NCI-H748 treated with DMSO at 0.1 percent for 48 hours (cell line): ENCODE results near the gene CDH8.
"Not testable (repeated sequence)": the region's sequence is repeated elsewhere in the genome, so short reads cannot be mapped to it uniquely, and the experiment has no call there.

Source experiments
- DNase-seq: peaks from one replicate; lab custom pipeline; 2025; lab: John Stamatoyannopoulos, UW

CDH8 gene

GRCh38 chr16:61780161-61780560 is 256.1 kb downstream of the CDH8 start:
- no peak for DNase-seq

DNA sequence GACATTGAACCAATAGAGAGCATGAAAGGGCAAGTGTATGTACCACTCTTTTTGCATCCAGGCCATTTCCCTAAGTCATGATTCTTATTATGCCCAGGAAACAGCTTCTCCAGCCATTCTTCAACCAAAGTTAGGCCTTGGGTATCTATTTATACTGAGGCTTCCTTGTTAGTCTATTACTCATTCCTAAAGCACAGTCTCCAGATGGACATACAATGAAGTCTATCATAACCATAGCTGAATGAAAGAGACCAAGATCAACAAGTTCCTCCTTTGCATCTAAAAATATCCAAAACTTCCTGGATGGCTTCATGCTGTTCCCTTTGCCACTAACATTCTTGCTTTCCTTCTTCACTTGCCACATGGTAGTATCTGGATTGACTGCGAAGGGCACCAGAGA is 265.9 kb downstream of the CDH8 start:
- no peak for DNase-seq

DNA sequence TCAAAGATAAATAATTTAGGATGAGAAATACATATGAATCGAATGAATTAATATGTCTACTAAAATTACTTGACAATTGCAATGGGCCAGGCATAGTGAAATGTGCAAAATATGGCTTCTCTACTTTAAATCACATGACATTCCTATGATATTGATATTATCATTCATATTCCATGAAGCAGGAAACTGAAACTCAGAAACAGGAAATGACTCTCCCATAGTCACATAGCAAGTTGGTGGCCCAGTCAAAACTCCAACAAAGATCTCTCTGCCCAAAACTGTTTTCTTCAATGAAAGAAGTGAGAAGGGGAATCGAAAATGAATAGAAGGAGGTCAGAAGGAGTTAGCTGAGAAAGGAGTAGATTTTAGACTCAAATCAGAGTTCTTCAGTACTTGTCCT is 272.2 kb downstream of the CDH8 start:
- DNase-seq, result no peak

GRCh38 chr16:61763013-61763412 is 273.2 kb downstream of the CDH8 start:
- no peak for DNase-seq

DNA sequence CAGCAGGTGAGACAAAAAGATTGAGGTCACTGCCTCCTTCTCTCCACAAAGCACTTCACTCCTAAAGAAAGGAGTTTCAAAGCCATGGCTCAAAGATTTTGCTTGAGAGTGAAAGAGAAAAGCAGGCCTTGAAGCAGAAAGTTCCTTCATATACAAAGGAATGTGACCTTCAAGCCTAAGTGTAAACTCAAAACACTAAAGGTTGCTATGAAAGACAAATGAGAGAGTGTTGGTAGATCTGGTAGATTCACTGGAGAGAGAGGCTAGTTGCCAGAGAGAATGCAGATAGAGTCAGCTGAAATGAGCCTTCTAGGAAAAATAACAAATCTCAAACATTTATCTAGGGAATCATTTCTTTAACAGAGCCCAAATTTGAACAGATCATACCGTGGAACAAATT is 305.2 kb downstream of the CDH8 start:
- DNase-seq, result no peak

GRCh38 chr16:61726701-61727100 is 309.5 kb downstream of the CDH8 start:
- DNase-seq, result no peak

GRCh38 chr16:61726125-61726524 is 310.1 kb downstream of the CDH8 start:
- no peak for DNase-seq

DNA sequence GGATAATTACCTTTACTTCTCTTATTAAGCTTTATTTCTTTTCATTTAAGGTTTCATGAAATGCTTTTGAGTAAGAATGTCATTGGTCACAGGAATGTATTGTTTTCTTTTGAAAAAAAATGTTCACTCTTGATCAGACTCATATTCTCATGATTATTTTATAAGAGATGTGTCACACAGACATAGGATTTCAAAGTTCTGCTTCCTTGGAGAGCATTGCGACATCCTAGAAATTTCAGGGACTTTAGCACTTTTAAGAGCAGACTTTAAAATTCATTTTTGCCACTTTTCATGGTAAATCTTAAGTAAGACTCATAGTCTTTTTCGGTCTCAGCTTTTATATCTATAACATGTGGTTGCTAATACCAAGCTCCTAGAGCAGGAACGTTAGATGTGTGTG is 314.7 kb downstream of the CDH8 start:
- DNase-seq, result no peak

DNA sequence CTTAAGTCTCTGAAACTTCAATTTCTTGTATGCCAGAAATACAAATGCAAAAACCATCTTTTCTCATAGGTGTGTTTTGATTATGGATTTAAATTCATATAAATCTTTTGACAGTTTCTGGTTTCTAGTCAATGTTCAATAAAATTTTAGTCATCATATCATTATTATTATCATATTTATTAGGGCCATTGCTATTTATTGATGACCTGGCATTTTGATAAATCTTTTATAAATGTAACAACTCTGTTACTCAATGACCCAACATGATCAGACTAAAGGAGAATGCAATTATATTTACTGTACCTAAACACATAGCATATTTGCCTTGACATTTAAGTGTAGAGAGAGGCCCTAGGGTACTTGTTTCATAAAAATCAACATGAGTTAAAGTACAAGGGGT is 320.8 kb downstream of the CDH8 start:
- DNase-seq, result no peak

GRCh38 chr16:61713787-61714186 is 322.5 kb downstream of the CDH8 start:
- no peak for DNase-seq

GRCh38 chr16:61699640-61700039 is 336.6 kb downstream of the CDH8 start:
- DNase-seq, result not testable (repeated sequence)

DNA sequence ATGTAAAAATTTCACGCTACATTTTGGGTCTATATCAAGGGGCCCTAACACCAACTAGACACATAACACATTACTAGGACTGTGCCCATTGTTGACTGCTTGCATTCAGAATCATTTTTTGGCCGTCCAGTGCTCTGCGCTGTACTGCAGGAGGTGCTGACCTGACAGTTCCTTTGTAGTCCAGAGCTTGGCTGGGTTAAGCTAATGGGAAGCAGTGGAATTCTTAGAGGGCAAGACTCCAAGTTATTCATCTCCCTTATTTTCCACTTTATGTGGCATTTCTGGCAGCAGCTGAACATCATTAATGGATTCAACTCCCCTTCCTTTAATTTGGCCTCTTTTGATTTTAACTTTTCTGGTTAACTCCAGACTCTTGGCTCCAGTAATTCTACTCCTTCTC is 351.7 kb downstream of the CDH8 start:
- no peak for DNase-seq

DNA sequence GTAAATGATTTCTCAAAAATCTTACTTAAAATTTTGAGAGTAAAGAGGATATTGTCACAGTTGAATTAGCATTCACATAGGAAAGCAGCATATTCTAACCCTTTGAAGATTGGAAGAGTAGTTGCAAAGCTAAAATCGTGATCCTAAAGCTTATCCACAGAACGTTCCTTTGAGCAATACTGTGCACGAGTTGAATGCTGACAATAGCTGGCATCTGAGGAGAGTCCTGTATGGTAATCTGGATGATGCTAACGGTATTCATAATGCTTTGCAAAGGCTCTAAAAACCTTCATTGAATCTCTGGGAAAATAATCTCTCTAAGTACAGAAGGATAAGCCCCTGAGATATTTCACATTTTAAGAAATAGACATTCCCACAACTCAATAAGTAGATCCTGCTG is 354.6 kb downstream of the CDH8 start:
- no peak for DNase-seq

DNA sequence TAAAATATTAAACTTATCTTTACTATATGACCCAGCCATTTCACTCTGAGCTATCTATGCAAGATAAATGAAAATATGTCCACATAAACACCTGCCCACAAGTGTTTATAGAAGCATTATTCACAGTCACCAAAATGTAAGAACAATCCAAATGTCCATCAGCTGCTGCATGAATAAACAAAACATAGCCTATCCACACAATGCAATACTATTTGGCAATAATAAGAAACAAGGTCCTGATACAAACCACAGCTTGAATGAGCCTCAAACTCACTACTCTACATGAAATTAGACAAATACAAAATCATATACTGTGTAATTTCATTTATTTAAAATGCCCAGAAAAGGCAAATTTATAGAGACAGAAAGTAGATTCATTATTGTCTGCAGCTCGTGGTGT is 355.1 kb downstream of the CDH8 start:
- peak; percentile 22 for DNase-seq

- no peak for DNase-seq
These were observed 358.1 kb downstream of the CDH8 start for GRCh38 chr16:61678182-61678581.

- no peak for DNase-seq
These were observed 358.5 kb downstream of the CDH8 start for GRCh38 chr16:61677776-61678175.

DNA sequence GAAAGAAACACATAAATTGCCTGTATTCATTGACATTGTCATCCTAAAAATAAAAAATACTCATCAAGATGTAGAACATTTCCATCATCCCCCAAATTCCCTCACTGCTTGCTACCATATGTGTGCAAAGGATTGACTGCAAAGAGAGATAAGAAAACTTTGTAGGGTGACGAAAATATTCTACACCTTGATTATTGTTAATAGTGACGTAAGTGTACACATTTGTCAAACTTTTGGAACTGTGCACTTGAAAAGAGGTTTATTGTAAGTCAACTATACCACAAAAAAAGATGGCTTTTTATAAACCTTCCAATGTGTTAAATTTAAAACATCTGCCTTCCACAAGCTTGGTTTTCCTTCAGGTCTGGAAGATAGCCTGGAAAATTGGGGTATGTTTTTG is 359.5 kb downstream of the CDH8 start:
- DNase-seq, result no peak

DNA sequence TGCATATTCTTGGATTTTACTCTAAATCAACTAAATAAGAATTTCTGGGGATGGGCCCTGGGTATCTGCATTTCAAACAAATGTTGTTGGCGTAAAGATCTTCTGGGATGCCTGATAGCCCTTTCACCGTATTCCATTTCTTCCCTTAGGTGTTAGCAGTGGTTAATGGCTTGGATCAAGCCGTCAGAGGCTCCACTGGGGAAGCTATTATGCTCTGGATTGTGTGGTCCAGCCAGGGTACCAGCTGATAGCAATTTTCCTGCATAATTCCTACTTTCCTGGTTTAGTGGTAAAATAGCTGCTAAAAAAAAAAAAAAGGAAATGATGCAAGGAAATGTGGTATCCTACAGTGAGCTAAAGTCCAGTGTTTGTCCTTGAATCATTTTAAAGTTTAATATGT is 365.1 kb downstream of the CDH8 start:
- DNase-seq, result no peak

GRCh38 chr16:61665512-61665911 is 370.7 kb downstream of the CDH8 start:
- DNase-seq, result no peak

GRCh38 chr16:61659936-61660335 is 376.3 kb downstream of the CDH8 start:
- no peak for DNase-seq

- no peak for DNase-seq
These were observed 381.3 kb downstream of the CDH8 start for GRCh38 chr16:61654962-61655361.

- DNase-seq, result no peak
These were observed 382.7 kb downstream of the CDH8 start for GRCh38 chr16:61653544-61653943.

GRCh38 chr16:61645561-61645960 is 390.7 kb downstream of the CDH8 start:
- no peak for DNase-seq

- DNase-seq, result no peak
These were observed 391.5 kb downstream of the CDH8 start for GRCh38 chr16:61644736-61645135.

DNA sequence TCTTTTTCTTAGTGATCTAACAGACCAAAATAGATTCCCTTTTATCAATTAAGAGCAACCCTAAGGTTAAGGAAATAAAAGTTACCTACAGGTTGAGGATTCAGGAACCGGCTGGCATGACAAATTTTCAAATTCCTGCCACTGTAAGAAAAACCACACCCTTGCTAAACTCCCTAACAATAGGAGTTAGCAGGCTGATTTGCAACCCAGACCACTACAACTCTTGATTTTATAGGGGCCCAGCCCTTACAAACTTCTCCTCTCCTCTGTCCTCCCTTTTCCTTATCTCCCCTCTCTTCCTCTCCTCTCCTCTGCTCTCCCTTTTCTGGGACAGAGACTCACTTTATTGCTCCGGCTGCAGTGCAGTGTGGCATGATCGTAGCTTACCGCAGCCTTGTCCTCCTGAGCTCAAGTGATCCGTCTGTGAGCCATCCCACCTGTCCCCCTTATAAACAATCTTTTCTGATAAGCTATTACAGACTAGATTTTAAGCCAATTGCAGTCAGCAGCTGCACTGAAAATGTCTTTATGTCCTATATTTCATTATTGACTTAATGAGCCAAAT is 418.9 kb downstream of the CDH8 start:
- DNase-seq, result no peak
